Spleen (tissue), 11 donors: ENCODE measurements around the gene TRPC5OS. TPM values are rescaled to one million over a fixed set of nuclear protein-coding genes. Genes with fewer than 3 reads are reported as not detected.

ENCODE experiments used
- DNase-seq: peaks from one replicate; pipeline ENCODE4 v3.0.0-alpha.2; 2020
- H3K27ac ChIP-seq, 8 donors: fragments of 200-600 bp; sonication (generic) in 7 of 8; 1 replicate in 4 of 8; 2 replicates in 4 of 8; pipeline versions ENCODE4 v1.5.0 to v1.8.0; 2016 to 2021; ENCODE audit warnings: inconsistent platforms in 4 of 8, mild to moderate bottlenecking in 4 of 8, moderate library complexity in 1 of 8
- H3K27me3 ChIP-seq, 7 donors: fragments of 200-600 bp; sonication (generic) in 6 of 7; replicated peaks in 1 of 7; 1 replicate in 4 of 7; 2 replicates in 3 of 7; pipeline versions ENCODE4 v1.5.0 to v1.8.0; 2016 to 2021; ENCODE audit warnings: inconsistent platforms in 3 of 7, mild to moderate bottlenecking in 1 of 7
- H3K36me3 ChIP-seq, 6 donors: fragments of 200-600 bp; sonication (generic) in 5 of 6; 1 replicate in 4 of 6; 2 replicates in 2 of 6; pipeline versions ENCODE4 v1.5.0 to v1.8.0; 2016 to 2021; ENCODE audit warnings: inconsistent platforms in 2 of 6
- H3K4me1 ChIP-seq, 6 donors: fragments of 200-600 bp; sonication (generic) in 5 of 6; 1 replicate in 3 of 6; 2 replicates in 3 of 6; pipeline versions ENCODE4 v1.5.0 to v1.8.0; 2016 to 2021; ENCODE audit warnings: inconsistent platforms in 3 of 6
- H3K4me3 ChIP-seq, 8 donors: fragments of 200-600 bp; sonication (generic) in 7 of 8; 1 replicate in 4 of 8; 2 replicates in 4 of 8; pipeline versions ENCODE4 v1.5.0 to v1.8.0; 2016 to 2021; ENCODE audit warnings: inconsistent platforms in 4 of 8, mild to moderate bottlenecking in 4 of 8, moderate library complexity in 2 of 8
- H3K9me3 ChIP-seq, 8 donors: fragments of 200-600 bp; sonication (generic) in 7 of 8; 1 replicate in 4 of 8; 2 replicates in 4 of 8; pipeline versions ENCODE4 v1.5.0 to v1.8.0; 2016 to 2021; ENCODE audit warnings: inconsistent platforms in 4 of 8
- CTCF ChIP-seq, 11 experiments: fragments of 200-600 bp in 7 of 11; fragments of 450-650 bp in 4 of 11; sonication (generic) in 4 of 11; IDR thresholded peaks in 8 of 11; conservative IDR thresholded peaks in 3 of 11; 1 replicate in 7 of 11; 2 replicates in 4 of 11; pipeline versions ENCODE4 v1.4.0 to v1.8.0; 2016 to 2021; ENCODE audit warnings: antibody characterized with exemption in 11 of 11, inconsistent platforms in 4 of 11, mild to moderate bottlenecking in 1 of 11
- POLR2A ChIP-seq, 3 donors: fragments of 450-650 bp; IDR thresholded peaks; one replicate each; pipeline ENCODE4 v1.5.1; 2017; ENCODE audit warnings: antibody characterized with exemption in 3 of 3, mild to moderate bottlenecking in 1 of 3
- POLR2AphosphoS5 ChIP-seq, 3 donors: sonication (generic); formaldehyde crosslinking; IDR thresholded peaks; one replicate each; pipeline ENCODE4 v1.5.1; 2017; ENCODE audit warnings: antibody characterized with exemption in 3 of 3
- WGBS, 5 donors: extraction: QIAGEN DNeasy Blood & Tissue Kit in 3 of 5; methylation state at CpG; one replicate each; pipeline versions ENCODE4 v1.1.5 to v1.1.7; 2013 to 2018; 5-methylcytosine and 5-hydroxymethylcytosine counted together
- intact Hi-C: fragments of 100-400 bp; cut with DNase I; formaldehyde crosslinking; loops from one replicate; pipeline ENCODE4 v1.15.0; 2023; ENCODE audit warnings: low total_unique reads
- polyA plus RNA-seq, 3 donors: library from polyadenylated mRNA; stranded (reverse); fragments of 200-250 nt; gene quantifications; one replicate each; pipeline ENCODE4 v1.2.1, GENCODE V29; 2013
- total RNA-seq, 7 donors: library from RNA; depleted of rRNA in 3 of 7; stranded (reverse); fragments of >200 nt in 3 of 7; fragmentation: NEBNext Ultra II Directional in 4 of 7; extraction: Animal tissue kit (Norgen Biotek cat#: 25700) in 4 of 7; gene quantifications; one replicate each; pipeline versions ENCODE4 v1.1.0 to v1.2.1, GENCODE V29; 2016 to 2021
- donor health status: healthy with polysubstance abuse.
- donor health status: DM: no; HTN: no; CAD: no; lungs with moderate emphysema.
- donor health status: DM: no; HTN: no; CAD: no.
- donor health status: Bipolar disorder and iron deficiency.
- donor health status: healthy.
- donor health status: DM: no; HTN: no; CAD: no.
- donor health status: DM: yes; HTN: yes; CAD: no.

The TRPC5OS gene
- total and polyA plus RNA-seq, 10 donors, result 0.04 TPM; not detected in 9

- Histone ChIP-seq H3K4me1 (peaks cover 0 to 3% (median 0%) of the 10 kb centered on the region in 6 donors), H3K27me3 (peaks cover 0 to 34% (median 0%) of the 10 kb centered on the region in 7 donors), H3K36me3 (no peaks in the 10 kb centered on the region), H3K27ac (no peak overlapping the region), H3K4me3 (no peak overlapping the region), H3K9me3 (no peaks in the 10 kb centered on the region)
- no peak for DNase-seq
- 10 to 23% (median 16%) methylated on average over 4 to 5 of the region's 5 CpGs for WGBS, 5 donors
- intact Hi-C loops, result loop anchor here (10.0 kb wide), 1 partner anchor 776 kb away; no protein-coding TSS in a partner anchor
- no peak for TF ChIP-seq CTCF (IDR thresholded peaks at IDR 0.05 in 8 of 11, conservative IDR thresholded peaks at IDR 0.05 in 3 of 11)
- TF ChIP-seq POLR2AphosphoS5 (IDR thresholded peaks at IDR 0.05), result no peak
- TF ChIP-seq POLR2A (IDR thresholded peaks at IDR 0.05), result no peak
These were observed 7.0 kb upstream of the TRPC5OS start for GRCh38 chrX:111868726-111869638.

GRCh38 chrX:111869639-111870034 is 6.3 kb upstream of the TRPC5OS start:
- no peak for DNase-seq
- no peak overlapping the region for H3K27ac ChIP-seq
- WGBS, 5 donors, result 8 to 29% (median 17%) methylated on average over 1 of the region's 1 CpG
- peaks cover 0 to 3% (median 0%) of the 10 kb centered on the region in 6 donors for H3K4me1 ChIP-seq
- no peak for TF ChIP-seq POLR2AphosphoS5 (IDR thresholded peaks at IDR 0.05)
- no peak for TF ChIP-seq POLR2A (IDR thresholded peaks at IDR 0.05)
- TF ChIP-seq CTCF (IDR thresholded peaks at IDR 0.05 in 8 of 11, conservative IDR thresholded peaks at IDR 0.05 in 3 of 11), result peak in 10 of 11 experiments; percentile 23 to 61 (median 49)
- no peaks in the 10 kb centered on the region for H3K9me3 ChIP-seq
- no peak overlapping the region for H3K4me3 ChIP-seq
- intact Hi-C loops, result loop anchor here (10.0 kb wide), 1 partner anchor 775 kb away; no protein-coding TSS in a partner anchor
- no peaks in the 10 kb centered on the region for H3K36me3 ChIP-seq
- peaks cover 0 to 31% (median 0%) of the 10 kb centered on the region in 7 donors for H3K27me3 ChIP-seq

GRCh38 chrX:111874241-111874640 is 1.7 kb upstream of the TRPC5OS start:
- WGBS, 5 donors, result 72 to 88% (median 75%) methylated on average over 3 of the region's 3 CpGs
- TF ChIP-seq POLR2A (IDR thresholded peaks at IDR 0.05), result no peak
- TF ChIP-seq POLR2AphosphoS5 (IDR thresholded peaks at IDR 0.05), result no peak
- TF ChIP-seq CTCF (IDR thresholded peaks at IDR 0.05 in 8 of 11, conservative IDR thresholded peaks at IDR 0.05 in 3 of 11), result no peak
- Histone ChIP-seq H3K4me1 (peaks cover 0 to under 1% (median 0%) of the 10 kb centered on the region in 6 donors), H3K9me3 (no peaks in the 10 kb centered on the region), H3K36me3 (no peaks in the 10 kb centered on the region), H3K4me3 (no peak overlapping the region), H3K27ac (no peak overlapping the region), H3K27me3 (peaks cover 0 to 2% (median 0%) of the 10 kb centered on the region in 7 donors)
- no peak for DNase-seq
- intact Hi-C loops, result no loop called here

GRCh38 chrX:111876646-111877045 is 665 bp downstream of the TRPC5OS start:
- no peak overlapping the region for H3K27ac ChIP-seq
- H3K4me3 ChIP-seq, result no peak overlapping the region
- TF ChIP-seq POLR2AphosphoS5 (IDR thresholded peaks at IDR 0.05) (no peak), POLR2A (IDR thresholded peaks at IDR 0.05) (no peak), CTCF (IDR thresholded peaks at IDR 0.05 in 8 of 11, conservative IDR thresholded peaks at IDR 0.05 in 3 of 11) (no peak)
- H3K36me3 ChIP-seq, result no peaks in the 10 kb centered on the region
- H3K4me1 ChIP-seq, result no peaks in the 10 kb centered on the region
- no peaks in the 10 kb centered on the region for H3K27me3 ChIP-seq
- H3K9me3 ChIP-seq, result no peaks in the 10 kb centered on the region
- no peak for DNase-seq
- intact Hi-C loops, result no loop called here
- 54 to 84% (median 73%) methylated on average over 3 of the region's 3 CpGs for WGBS, 5 donors
